Amniotic stem cell (primary cell): ENCODE data around the gene LTBP1.
"Not testable (repeated sequence)": the region's sequence is repeated elsewhere in the genome, so short reads cannot be mapped to it uniquely, and the experiment has no call there.

Experiments used
- DNase-seq: peaks from one replicate; lab custom pipeline; 2025; lab: John Stamatoyannopoulos, UW

LTBP1 gene

DNA sequence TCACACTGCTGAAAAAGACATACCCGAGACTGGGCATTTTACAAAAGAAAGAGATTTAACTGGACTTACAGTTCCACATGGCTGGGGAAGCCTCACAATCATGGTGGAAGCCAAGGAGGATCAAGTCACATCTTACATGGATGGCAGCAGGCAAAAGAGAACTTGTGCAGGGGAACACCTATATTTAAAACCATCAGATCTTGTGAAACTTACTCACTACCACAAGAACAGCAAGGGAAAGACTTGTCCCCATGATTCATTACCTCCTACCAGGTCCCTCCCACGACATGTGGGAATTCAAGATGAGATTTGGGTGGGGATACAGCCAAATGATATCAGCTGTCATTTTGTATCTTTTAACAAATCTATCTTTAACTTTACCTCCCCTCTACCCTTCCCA is 278.6 kb downstream of the LTBP1 start:
- no peak for DNase-seq

DNA sequence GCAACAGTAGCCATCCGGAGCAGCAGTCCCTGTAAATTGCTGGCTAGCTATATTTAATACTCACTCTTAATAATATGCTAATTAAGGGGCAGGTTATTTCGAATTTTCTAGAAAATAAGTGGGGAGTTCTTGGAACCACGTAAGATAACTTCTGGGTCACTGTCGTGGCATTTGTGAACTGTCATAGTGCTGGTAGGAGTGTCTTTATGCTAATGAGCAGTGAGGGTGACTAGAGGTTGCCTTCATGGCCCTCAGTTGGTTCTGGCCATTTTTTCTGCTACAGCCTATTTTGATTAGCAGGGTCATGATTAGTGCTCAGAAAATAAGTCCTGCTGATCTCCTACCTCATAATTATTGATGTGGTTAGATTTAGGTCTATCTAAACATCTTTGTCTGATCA is 279.8 kb downstream of the LTBP1 start:
- DNase-seq, result no peak

DNA sequence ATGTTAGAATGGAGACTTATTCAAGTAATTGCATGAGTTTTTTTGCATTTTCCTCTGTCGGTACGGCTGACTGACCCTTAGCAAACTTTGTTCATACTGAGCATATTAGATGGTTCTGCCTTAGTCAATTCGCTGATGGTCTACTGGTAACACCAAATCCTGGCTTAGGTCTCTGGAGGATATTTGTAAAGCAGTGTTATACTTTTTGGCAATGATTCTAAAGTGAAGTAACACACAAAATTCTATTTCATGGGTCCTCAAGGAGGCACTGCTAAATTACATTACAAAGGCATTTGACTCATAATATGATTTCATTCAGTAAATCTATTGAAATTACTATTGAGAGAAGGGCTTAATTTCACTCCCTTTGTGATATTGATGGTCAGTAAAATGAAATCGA is 282.9 kb downstream of the LTBP1 start:
- no peak for DNase-seq

DNA sequence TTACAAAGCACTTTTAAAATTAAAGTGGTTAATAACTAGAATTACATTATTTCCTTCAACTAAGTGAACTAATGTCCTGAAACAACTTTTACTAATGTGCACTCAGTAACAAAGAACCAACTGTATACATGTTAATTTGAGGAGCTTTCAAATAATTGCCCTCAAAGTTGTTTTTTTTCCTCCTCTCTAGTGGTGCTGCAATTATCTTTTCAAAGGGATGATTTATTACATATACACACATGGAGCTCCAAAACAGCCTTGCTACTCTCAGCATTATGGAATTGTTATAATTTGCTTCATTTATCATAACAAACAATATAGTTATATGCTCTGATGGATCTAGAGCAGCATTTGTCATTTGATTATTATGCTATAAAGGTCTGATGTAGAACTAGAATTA is 283.4 kb downstream of the LTBP1 start:
- DNase-seq, result no peak

DNA sequence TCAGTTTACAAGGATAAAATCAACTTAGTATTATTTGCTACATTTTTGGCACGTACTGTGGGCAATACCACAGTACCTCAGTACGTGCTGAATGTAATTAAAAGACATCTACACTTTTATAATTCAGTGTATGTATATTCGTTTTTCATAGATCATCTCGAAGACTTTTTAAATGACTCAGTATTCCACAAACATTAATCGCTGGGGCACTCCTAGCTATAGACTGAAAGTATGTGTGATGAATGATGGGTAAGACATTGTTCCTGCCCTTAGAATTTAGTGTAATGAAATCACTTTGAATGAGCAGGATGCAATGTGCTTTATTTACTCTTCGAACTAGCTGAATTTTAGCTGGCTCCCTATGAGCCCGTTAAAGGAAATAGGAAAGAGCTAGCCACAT is 284.1 kb downstream of the LTBP1 start:
- no peak for DNase-seq

DNA sequence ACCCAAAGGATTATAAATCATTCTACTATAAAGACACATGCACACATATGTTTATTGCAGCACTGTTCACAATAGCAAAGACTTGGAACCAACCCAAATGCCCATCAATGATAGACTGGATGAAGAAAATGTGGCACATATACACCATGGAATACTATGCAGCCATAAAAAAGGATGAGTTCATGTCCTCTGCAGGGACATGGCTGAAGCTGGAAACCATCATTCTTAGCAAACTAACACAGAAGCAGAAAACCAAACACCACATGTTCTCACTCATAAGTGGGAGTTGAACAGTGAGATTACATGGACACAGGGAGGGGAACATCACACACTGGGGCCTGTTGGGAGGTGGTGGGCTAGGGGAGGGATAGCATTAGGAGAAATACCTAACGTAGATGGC is 288.8 kb downstream of the LTBP1 start:
- not testable (repeated sequence) for DNase-seq

DNA sequence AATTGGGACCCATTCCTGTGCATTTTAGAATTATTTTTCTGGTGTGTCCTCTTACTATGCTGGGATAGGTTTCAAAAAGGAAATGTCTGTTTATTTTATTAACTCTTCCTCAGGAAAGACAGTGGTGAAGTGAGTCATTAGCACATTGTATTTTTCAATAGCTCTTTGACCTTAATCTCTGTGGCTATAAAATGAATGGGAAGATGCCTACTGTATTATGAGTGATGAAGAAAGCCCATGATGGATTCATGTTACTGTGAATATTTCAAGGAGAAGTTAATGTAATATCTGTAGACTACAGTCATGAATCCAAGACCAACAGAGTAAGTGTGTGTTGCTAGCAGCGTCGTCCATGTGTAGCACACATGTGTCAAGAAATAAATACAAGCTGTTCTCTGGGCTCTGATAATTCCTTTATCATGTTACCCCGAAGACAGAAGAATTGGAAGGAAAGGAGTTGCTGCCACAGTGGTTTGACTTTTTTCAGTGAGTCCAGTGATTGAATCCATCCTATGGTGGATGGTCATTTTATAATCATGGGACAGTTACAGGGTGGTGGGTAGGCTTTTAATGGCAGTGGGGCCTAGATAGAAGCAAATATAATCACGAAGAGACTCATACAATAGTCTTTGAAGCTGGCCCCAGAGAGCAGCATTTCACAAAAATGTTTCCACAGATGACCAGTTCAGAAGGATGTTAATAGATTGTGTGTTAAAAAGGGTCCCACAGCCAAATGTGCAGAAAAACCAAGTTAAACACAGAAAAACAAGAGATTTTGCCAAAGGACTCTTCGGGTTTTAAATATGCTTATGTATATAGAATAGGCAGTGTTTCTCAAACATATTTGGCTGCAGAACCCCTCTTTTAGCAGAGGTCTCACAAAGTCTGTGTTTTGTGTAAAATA is 290.0 kb downstream of the LTBP1 start:
- no peak for DNase-seq

DNA sequence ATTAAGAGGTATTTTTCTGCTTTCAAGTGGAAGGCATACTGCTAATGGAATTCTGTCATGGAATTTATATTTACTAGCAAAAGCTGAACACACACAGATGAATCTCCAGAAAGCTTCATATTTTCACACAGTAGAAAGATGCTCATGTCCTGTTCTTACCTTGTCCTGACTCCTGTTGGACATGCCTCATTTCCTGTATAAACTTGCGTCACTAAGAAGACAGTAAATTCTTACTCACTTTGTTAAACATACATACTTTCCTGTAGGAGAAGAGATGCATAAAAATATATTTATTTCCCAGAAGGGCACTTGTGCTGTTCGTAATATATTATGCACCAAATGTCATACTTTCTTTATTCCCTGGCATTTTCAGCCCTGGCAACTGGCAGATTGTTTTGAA is 291.4 kb downstream of the LTBP1 start:
- no peak for DNase-seq

DNA sequence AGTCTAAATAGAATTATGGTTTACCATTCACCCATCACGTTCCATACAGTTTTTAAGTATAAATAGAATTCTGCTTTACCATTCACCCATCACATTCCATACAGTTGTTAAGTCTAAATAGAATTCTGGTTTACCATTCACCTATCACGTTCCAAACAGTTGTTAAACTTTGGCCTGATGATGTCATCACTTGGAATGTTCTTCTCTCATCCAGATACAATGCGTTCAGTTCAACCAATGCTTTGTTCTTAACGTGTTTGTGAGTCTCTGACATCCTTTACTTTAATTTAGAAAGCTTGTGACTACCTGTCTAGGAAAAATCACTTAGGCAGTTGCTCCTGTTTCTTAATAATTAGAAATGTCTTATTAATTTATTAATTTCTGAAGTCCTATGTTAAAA is 293.4 kb downstream of the LTBP1 start:
- DNase-seq, result no peak

DNA sequence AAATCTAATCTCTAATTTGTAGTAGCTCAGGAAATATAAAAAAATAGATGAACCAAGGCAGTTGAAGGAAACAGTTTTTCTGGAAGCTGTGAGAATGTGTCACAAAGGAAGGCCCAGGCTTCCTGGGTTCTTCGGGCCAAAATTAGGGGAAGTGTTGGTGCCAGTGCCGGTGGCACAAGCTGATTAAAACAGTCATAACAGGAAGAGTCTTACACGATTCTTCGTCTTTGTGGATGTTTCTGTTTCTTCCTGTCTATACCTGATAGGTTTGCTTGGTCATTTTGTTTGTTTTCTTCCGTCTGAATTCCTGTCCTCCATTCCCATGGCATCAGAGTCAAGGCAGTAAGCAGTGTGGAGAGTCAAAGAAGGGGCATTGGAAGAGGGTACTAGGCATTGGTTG is 294.3 kb downstream of the LTBP1 start:
- DNase-seq, result no peak

DNA sequence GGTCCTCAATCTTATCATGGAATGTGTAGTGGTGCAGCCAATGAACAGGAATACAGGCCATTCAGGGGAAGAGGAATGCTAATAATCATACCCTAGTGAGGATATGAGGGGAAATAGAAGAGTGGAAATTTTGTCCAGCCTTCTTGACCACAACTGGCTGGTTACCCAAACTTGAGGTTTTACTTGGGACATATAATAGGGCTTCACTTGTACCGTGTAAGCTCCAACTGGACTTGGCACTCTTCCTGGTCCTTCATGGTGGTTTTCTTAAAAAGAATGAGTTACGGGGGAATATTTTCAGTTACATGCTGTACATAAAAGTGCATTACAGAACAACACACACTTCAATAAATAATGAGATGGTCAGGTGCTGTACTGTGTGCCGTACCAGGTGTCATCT is 294.8 kb downstream of the LTBP1 start:
- no peak for DNase-seq

DNA sequence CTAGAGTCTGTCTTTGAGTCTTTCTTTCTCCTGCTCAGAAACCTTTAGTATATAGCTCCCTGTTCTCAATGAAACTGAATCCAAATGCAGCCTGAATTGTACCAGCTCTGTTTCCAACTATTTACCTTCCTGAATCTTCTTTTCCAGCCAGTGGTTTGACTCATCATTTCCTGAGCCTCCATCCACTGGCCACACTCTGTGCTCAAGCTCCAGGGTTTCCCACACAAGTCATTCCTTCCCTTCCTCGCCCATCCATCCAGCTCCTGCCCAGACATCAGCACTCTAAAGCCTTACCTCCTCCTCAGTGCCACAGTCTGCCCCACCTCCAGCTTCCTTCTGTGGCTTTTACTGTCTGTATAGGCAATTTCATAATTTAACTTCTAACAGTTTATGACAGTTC is 296.1 kb downstream of the LTBP1 start:
- DNase-seq, result peak; percentile 43

DNA sequence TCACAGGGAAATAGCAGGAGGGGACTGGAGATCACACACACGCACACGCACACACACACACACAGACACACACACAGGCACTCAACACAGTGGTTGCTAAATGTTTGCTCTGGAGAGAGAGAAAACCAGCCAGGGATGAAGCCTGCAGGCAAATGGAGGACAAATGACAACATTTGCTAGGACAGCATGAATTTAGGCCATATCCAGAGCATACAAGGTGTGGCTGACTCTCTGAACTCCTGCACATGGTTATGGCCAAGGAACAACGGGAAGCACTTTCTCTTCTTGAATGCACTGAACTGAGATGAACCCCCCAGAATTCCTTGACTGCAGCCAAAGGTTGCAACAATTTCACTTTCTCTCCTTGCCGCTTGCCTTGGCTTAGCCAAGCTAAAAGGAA is 299.7 kb downstream of the LTBP1 start:
- no peak for DNase-seq

DNA sequence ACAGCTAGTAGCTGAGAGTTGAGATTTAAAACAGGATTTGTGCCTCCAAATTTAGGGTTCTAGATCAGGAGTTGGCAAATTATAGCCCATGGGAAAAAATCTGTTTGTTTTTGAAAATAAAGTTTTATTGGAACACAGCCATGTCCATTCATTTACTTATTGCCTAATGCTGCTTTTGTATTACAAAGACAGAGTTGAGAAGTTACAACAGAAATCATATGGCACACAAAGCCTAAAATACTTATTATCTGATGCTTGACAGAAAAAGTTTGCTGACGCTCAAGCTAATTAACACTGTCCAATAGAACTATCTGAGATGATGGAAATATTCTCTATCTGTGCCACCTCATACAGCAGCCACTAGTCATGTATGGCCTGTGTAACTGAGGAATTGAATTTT is 300.6 kb downstream of the LTBP1 start:
- no peak for DNase-seq

DNA sequence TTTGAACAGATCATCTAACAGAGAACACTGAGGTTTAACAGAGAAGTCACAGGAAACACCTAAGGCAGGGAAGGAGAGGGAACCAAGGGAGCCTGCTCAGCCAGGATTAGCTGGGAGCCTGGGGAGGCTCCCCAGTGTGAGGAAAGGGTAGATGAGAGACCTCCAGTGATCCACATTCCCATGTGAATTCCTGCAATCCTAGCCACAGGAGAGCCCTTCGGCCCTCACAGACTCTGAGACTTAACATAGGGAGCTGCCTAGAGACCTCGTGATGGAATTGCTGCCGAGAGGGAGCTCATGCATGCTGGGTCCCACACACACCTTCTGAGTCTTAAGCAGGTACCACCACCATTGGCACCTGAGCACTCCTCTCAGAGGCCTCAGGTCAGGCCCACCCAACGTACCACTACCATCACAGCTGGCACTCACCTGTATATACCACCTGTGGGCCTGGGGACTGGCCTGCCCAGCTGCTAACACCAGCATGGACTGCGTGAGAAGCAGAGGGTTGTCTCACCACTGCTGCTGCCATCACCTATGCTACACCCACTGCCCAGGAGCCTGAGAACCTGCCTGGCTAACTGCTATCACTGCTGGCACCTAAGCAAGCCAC is 303.8 kb downstream of the LTBP1 start:
- DNase-seq, result no peak

DNA sequence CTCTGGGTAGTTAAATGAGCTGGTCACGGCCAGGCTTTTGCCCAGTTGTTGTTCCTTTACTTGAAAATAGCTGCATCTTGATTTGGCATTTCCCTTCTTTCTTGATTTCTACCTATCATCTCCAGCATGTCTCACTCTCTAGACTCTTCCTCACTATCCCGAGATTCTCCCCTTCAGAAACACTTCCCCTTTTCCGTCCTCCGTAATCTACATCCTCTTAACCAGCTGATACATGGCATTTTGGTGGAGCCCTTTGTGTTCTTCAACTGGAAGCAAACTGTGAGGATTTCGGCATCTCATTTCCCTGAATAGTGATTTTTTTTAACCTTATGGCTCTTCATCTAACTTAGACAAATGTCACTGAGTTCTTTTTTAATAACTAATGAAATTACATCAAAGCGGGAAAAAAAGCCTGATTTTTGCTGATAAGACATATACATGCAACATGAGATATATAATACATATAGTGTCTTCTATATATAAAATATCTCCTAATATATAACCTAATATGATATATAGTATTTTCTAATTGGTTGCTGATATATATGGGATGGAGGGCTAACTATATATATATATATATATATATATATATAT is 309.5 kb downstream of the LTBP1 start:
- no peak for DNase-seq

DNA sequence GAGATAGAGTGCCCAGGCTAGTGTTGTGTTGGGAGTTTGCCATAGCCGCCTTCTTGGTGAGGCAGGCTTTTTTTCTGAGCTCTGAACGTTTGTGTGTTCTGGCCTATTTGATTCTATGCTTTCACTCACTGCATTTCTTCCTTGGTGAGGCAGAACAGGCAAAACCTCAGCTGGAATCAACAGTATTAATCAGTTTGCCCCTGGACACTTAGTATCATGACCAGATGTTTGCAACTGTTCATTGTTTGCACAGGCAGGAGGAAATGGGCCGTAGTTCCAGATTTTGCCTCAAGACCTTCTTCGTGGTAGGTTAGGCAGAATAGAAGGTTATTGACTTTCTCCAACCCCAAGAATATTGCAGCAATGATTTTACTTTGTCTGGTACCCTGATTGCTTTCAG is 311.6 kb downstream of the LTBP1 start:
- no peak for DNase-seq

DNA sequence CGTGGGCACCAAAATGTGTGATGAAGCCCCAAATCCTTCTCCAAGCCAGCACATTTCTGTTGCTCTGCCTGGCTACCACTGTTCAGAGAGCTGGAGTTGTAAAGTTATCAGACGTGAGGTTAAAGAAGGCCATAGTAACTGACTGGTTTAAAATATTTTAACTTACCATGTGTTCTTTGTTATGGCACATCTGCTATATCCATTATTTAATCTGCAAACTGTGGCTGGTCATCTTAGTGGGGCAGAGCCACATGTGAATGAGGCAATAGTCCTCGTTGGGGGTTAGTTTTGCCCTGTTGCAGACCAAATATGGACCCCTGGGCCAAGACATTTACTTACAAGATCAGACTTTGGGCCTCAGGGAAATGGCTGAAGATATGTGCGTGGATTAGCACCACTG is 315.3 kb downstream of the LTBP1 start:
- no peak for DNase-seq

DNA sequence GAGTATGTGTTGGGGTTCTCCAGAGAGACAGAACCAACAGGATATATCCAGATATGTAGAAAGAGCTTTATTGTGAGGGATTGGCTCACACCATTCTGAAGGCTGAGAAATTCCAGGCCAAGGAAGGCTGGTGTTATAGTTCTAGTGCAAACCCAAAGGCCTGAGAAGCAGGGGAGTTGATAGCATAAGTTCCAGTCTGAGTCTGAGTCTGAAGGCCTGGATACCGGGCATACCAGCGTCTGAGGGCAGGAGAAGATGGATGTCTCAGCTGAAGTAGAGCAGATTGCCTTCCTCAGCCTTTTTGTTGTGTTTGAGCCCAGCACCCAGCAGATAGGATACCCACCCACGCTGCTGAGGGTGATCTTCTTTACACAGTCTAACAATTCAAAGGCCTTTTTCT is 318.0 kb downstream of the LTBP1 start:
- no peak for DNase-seq

DNA sequence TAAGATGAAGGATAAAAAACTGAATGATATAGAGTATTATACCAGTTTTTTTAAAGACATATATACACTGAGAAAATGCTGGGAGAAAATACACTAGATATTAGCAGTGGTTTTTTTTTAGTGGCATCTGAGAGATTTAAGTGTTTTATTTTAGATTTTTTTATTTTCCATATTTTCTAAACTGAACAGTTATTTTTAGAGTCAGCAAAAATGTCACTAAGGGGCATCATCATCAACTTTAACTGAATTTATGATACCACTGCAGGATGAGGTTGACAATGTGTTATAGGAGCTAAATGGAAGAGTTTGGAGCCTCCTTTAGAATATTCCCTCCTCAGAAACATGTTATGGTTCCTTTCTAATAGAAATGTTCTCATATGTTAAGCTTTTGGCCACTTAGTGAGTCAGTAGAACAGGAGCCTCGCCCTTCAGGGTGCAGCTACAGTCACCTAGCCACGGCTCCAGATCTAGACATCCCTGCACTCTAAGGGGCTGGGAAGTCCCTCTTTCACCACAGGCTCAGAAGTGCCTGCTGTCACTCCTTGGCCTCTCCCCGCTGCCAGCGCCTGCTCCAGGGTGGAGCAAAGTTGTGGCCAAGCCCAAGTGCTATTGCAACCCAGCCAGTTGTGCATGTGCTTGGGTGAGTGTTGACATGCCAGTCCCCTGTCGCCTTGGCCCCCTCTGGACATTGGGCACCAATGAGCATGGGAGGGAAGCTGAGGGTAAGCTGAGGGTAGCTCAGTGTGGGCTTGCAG is 319.0 kb downstream of the LTBP1 start:
- no peak for DNase-seq

DNA sequence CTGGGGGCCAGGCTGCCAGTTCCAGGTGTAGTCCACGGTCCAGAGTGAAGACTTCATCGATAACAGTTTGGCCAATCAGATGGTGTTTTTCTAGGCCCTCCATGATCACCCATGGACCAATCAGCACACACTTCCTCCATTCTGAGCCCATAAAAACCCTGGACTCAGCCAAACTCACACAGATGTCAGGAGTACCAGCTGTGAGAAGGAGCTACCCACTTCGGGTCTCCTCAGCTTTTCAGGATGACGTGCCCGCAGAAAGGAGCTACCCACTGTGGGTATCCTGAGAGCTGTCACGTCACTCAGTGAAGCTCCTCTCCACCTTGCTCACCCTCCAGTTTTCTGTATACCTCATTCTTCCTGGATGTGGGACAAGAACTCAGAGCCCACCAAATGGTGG is 319.7 kb downstream of the LTBP1 start:
- DNase-seq, result no peak

DNA sequence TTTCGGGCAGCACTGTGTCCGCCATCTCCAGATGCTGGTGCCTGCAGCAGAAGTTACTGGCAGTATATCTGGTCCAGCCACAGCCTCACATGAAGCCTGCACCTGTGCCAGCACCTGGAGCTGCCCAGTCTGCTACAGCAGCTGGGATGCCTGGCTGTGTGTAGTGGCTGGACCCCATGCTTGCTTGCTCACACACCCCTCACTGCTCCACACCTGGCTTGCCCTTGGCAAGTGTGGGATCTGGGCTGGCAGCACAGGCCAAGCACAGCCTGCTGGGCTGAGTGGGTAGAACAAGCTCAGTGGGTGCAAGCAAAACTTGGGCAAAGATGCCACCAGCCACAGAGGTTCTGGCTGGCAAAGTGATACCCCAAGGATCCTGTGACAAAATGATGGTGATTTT is 320.3 kb downstream of the LTBP1 start:
- no peak for DNase-seq

DNA sequence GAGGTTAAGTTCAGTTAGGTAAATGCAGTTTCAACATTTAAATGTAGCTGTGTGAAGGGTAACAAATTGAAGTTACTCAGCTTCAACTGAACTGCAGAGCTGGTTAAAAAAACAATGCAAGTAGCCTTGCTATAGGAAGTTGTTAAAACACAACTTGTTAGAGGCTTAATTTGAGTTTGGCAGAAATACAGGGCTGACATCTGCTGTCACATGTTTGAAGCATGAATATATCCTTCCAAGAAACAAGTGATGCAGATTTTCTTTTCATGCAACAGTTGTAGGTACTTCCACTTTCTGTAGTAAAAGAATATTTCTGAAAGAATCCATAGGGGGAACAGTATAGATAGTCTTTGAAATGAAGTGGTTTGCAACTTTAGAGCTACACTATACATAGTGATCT is 321.0 kb downstream of the LTBP1 start:
- no peak for DNase-seq
